Left kidney (tissue), 2 donors: ENCODE data around the gene EID1. TPM values are rescaled to one million over a fixed set of nuclear protein-coding genes. Genes with fewer than 3 reads are reported as not detected.
A peak's percentile ranks its signal among the peaks of the same experiment; 100 is the strongest.

Experiments used
- DNase-seq: peaks from one replicate; pipeline ENCODE4 v3.0.0-alpha.2; 2013
- polyA plus RNA-seq: library from polyadenylated mRNA; unstranded; fragments of 120-200 nt; gene quantifications from one replicate; pipeline ENCODE4 v1.2.1, GENCODE V29; 2013; ENCODE audit not compliant: insufficient read length

The EID1 gene
- polyA plus RNA-seq, 1 donor: 279 TPM

DNA sequence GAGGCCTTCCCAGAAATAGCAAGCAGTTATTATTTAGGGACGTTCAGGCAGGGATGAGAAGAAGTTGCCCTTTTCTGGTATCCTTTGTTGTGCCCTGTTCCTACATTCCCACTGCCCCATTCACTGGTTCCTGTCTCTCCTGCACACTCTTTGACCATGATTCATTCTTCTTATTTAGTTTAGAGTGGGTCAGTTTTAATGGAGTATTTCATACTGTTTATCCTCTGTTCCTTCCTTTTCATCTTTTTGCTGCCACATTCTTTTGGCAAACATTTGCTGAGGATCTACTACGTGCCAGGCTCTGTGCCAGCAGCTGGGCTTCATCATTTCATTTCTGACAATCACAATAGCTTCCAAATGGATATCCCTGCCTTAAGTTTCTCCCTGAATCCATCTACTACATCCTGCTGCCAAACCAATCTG lies 11.8 kb upstream of the EID1 start:
- no peak for DNase-seq

DNA sequence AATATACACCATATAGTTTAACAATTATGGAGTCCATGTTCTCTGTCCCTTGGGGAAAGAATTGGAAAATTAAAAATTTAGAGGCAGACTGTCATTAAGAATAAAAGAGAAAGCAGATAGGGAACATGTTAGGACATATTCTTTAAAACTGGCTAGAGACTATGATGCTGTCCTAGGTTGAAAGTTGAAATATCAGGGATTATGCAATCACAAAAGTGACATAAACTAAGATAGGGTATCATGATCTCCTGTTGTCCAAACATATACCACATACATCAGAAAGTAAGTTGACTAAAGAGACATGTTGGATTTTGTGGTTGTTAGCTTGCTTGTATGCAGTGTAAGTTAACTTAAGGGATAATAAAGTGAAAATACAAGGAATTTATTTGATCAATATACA lies 9.9 kb upstream of the EID1 start:
- DNase-seq: no peak

DNA sequence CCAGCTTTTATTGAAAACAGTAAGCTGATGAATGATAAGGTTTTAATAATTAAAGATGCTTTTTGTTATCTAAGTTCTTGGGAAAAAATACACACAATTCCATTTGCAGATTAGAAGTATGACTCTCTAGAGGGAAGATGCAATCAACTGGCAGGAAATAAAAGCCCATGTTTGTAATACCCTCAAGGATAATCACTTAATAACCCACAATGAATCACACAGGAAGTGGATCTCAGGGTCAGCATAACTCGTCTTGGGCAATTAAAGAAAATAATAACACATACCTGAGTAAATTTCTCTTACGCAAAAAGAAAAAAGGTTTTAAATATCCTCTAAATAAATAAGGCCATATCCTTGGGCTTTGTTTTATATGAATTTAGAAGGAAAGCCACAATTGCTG lies 9.4 kb upstream of the EID1 start:
- DNase-seq: no peak

DNA sequence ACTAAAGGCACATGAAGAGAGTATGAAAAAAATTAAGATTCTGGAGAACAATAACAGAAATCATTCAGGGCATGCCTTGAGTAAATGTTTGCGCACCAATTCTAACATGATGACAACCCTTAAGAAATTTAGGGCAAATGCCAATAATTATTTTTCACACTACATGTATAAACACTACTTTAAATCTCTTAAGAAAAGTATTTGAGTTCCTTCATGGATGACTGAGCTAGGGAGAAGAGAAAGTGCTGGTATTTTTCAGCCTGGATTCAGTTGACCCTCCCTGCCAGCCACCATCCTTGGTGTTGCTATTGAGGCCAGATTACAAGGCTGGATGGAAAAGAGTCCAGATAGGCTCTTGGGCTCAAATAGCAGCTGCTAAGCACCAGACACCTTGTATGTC lies 8.0 kb upstream of the EID1 start:
- DNase-seq: no peak

DNA sequence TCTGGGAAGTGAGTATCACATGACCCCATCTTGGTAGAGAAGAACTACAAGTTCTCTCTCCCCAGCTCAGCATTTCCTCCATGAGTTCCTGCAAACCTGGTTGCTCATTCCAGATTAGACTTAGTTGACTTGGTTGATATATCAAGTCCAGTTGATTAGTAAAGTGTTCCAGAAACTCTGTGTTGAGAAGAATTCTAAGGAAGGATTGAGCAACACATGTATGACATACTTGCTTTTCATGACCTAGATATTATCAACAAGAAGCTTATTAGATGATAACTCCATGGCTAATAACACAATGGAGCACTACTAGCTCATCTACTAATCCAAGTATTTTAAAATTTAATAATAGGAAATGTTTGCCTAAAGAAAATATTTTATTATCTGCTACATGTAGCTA lies 6.4 kb upstream of the EID1 start:
- DNase-seq: no peak

DNA sequence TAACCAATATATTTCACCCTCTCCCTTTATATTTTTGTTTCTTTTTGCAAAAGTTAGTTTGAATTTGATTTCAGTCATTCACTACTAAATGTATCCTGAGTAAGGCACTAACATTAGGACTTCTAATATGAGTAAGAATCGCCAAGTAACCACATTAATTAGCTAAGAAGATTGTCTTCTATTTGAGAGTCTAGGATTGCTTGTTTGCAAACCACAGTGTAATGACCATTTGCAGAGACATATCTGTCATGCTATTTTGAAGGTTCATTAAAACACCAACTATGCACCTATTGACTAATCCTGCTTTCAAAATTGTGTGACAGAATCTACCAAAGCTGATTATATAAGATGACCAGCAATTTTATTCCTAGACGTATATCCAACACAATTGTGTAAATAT lies 5.3 kb upstream of the EID1 start:
- DNase-seq: no peak

DNA sequence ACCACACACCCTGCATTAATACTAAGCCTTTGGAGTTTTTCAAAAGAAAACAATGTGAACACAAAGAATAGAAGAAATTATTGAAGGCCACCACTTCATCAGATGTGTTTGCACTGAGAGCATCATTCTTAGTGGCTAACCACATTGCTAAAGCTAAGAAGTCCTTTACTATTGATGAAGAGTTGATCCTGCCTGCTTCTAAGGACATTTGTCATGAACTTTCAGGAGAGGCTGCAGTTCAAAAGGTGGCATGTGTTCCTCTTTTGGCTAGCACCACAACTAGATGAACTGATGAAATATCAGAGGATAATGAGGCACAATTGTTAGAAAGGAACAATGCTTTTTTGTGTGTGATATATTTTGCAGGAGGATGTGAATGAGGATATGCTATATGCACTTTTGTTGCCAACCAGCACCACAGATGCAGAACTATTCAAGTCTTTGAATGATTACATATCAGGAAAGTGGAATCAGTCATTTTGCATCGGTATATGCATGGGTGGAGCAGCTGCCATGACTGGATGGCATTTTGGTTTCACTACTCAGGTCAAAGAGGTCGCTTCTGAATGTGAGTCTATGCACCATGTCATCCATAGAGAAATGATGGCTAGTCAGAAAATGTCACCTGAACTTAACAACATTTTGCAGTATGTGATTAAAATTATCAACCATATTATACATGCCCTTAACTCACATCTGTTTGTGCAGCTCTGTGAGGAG lies 2.5 kb upstream of the EID1 start:
- no peak for DNase-seq

DNA sequence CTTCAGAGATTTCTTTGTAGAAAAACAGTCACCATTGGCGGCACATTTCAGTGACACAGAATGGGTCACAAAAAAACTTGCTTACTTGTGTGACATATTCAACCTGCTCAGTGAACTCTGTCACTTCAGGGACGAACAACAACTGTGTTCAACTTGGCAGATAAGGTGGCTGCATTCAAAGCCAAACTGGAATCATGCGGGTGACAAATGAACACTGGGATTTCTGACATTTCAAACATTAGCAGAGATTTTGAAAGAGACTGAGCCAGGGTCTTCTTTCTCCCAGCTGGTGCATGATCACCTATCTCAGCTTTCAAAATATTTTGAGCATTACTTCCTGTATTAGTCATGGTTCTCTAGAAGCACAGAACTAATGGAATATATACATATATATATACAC lies 1.9 kb upstream of the EID1 start:
- DNase-seq: no peak

DNA sequence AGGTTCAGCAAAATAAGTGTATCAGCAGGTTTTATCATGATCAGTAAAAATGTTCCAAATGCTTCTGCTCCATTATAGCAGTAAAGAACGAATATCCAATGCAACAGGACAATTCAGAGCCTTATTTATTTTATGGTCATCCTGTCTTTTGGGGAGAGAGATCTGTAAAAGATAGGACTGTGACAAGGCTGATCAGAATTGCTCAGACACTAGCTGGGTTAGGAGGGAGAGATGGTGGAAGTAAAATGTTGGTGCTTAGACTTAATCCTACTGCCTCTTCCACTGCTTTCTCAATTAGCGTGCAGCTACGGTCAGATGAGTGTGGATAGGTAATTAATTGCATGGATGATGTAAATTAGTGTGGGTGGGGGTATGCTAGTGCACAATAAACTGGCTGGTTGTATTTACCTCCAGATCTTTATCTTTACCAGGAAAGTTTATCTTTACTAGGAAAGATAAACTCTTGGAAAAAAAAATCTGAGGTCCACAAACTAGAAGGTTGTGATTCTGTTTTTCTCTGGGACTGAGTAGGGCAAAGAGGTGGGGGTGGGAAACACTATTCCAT lies 2.2 kb downstream of the EID1 start:
- DNase-seq: no peak

DNA sequence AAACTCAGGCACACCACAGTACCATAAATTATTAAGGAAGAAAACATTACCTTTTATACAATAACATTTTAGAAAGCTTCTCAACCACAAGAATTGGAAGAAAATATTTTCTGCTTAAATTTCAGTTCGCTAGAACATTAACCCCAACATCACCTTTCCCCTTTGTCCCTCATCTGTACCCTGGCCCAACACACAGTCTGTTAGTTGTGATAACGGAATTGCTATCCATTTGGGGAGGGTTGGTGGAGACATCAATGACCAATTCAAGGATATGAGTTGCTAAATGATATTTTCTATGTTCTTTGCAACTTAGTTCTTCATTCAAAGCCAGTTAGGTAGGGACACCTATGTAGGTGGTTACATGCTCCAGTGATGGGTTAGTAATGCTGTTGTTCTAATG lies 5.8 kb downstream of the EID1 start:
- DNase-seq: no peak

DNA sequence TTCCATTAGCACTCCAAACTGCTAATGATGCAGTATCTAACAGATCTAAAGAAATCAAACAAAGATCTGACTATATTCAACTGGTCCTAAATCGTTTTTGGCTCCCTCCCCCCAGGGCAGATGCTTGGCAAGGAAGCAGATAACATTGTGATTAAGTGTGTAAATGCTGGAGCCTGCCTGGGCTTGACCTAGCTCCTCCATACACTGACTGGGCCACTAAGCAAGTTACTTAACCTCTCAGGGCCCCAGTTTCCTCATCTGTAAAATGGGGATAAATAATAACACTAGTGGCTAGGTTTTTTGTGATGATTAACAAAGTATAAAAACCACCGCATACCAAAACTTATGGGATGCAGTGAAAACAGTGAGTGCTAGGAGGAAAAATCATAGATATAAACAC lies 9.2 kb downstream of the EID1 start:
- DNase-seq: no peak

DNA sequence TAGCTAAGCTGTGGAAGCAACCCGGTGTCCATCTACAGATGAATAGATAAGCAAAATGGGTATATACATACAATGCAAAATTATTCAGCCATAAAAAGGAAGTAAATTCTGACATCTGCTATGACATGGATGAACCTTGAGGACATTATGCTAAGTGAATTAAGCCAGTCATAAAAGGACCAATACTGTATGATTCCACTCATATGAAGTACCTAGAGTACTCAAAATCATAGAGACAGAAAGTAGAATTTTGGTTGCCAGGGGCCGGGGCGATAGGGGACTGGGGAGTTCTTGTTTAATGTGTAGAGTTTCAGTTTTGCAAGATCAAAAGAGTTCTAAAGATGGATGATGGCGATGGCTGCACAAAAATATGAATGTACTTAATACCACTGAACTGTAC lies 10.3 kb downstream of the EID1 start:
- DNase-seq: no peak

DNA sequence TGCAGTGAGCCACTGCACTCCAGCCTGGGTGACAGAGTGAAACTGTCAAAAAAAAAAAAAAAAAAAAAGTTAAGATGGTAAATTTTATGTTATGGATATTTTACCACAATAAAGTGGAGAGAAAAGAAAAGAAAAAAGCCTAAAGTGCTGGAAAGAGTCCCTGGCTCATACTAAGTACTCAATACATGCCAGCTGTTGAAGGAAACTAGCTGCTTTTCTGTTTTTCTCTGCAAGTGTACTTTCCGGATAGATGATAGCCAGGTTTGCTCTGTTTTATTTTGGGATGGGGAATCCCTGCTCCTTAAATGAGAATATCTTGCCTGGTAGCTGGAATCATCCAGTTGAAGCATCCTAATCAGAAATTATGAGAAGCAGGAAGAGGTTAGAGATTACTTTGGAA lies 10.9 kb downstream of the EID1 start:
- DNase-seq: no peak

DNA sequence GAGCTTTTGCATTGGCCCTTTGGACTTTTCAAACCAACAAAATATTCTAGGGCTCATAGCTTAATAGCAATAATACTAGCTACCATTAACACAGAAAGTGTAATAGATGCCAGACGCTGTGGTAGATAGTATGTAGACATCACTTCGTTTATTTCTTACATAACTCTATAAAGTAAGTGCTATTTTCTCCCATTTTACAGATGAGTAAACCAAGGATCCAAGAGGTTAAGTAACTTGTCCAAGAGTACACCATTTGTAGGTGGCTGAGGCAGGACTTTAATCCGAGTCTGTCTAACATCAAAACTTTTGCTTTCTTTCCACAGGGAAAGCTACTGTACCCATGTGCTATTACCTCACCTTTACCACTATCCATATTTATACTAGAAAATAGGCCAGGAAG lies 12.0 kb downstream of the EID1 start:
- no peak for DNase-seq

DNA sequence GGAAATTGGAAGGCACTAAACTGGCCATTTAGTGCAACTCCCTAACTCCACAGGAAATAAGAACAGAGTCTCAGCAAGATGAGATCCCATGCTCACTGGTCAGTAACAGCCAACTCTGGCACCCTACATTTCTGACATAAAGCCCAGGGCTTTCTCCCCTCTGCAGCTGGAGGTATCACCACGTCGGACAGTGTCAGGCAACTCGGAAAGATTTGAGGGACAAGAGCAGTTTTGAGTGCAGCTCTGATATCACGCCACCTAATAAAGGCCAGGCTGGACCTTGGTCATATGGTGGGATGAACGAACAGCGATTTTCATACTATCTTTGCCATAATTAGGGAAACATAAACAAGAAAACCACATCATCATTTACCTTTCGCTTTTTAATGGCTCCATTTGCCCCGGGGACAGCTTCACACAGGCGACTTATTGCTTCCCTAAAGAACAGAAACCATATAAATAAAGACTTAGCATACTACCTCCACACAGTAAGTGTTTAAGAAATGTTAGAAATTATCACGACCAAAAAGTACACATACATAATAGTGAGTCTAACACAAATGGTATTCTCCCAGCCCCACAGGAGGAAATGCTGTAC lies 12.5 kb downstream of the EID1 start:
- DNase-seq: no peak

DNA sequence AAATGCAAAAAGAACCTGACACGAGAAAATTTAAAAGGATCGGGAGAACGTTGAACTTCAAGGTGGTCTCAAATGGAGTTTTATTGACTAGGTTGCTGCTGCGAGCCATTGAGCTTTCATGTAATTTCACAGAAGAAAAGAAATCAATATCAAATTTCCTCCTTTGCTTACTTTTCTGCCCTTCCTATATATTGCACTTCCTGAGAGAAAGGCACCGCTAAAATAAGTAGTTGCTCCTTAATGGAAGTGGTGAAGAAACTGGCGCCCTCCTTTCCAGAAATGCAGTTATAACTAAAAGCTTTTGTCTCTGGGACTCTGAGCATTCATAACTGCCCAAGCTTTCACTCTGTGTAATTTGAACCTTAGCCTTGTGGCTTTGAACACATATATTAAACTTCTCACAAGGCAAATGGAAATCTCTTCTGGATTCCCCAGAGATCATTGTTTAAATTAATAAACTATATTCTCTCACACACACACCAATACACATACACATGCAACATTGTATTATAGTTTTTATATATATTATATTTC lies 13.4 kb downstream of the EID1 start:
- DNase-seq: peak; percentile 28

DNA sequence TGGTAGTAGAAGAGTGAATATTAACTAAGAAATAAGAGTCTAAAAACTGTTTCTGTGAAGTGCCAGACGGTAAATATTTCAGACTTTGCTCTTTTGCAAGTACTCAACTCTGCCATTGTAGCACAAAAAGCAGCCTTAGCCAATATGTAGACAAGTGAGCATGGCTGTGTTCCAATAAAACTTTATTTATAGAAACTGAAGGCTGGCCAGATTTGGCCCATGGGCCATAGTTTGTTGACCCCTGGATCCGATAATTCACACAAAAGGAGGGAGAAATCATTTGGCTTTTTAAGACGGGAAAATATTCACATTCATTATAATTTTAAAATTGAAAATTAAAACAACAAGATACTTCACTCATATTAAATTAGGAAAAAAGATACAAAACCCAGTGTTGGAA lies 15.4 kb downstream of the EID1 start:
- DNase-seq: no peak

DNA sequence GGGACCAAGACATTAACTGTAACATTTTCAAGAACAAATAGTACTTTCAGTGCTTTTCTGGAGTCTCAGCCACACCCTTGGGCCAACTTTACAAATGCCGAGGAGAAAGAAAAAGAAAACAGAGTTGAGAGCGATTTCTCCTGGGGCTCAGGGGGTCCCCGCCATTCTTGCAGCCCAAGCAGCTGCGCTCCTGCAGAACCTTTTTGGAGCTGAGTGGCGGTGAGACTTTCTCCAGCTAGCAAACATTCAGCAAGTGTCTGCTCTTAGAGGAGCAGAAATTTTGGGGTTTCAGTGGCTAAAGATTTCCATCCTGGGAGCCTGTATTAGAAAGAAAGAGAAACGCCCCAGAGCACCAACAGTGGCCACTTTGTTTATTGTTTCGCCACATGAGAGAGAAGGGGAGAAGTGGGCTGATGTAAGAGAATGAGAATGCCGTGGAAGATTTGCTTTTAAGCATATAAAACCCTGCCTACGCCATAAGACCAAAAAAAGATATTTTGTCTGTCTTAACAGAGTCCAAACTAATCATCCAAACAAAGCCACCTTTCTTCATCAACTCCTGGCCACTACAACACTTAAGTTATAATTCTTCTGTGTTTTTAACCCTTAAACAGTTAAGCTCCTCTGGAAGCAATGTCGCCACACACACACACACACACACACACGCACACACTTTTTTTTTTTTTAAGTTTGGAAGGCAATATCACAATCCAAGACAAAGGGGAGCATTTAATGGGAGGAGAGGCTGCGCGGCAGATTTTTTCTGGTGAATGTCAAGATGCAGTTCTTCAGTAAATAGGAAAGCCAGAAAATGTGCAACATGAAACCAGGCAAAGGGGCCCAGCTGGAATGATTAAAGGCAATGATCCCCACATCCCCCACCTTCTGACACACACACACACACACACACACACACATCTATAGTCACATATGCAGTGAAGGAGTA lies 19.2 kb downstream of the EID1 start:
- DNase-seq: peak; percentile 85

DNA sequence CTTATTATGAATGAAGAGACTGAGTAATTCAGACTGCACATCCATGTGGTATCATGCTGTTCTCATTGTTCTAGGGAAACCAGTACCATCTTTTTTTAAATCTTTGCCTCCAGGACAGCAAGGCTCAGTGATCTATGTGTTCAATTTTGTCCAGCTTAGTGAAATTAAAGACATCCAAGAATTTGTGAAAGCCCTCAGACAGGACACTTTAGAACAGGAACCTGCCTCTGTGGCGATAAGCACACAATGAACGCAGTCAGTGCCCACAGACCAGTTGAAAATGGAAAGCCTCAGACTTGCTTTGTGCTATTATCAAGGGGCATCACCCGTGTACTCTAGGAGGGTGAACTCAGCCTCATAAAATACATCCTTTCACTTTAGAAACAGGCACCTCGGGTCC lies 20.1 kb downstream of the EID1 start:
- no peak for DNase-seq

DNA sequence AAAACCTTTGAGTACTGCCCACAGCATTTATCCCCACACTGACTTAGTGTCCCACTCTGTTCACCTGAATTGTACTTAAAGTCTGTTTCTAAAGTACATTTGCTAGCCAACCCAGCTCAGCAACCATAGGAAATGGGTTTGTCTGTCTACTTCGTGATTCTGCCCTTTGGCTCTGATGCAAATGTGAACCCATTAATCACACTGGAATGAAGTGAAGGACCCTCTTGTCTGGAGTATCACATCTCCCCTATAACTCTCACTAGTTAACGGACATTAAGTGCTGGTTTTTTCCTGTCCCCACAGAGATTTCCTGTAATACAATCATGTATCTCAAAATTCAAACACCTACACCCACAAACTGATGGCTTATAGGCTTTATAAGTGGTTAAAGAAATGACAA lies 20.5 kb downstream of the EID1 start:
- peak; percentile 42 for DNase-seq

DNA sequence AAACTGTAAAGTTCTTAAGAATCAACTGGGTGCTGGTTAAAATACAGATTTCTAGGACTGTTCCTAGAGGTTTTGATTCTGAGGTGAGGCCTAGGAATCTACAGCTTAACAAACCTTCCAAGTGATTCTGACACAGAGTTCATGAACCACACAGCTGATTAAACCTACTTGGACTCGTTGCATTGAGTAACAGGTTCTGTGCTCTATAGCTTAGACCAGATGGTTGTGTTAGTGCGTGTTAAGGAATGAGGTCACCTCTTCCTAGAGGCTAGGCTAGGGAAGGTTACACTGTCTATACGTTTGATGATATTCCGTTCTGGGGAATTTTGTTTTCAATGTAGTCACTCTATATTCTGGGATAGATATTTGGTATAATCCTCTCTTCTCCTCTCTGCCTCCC lies 21.9 kb downstream of the EID1 start:
- no peak for DNase-seq

DNA sequence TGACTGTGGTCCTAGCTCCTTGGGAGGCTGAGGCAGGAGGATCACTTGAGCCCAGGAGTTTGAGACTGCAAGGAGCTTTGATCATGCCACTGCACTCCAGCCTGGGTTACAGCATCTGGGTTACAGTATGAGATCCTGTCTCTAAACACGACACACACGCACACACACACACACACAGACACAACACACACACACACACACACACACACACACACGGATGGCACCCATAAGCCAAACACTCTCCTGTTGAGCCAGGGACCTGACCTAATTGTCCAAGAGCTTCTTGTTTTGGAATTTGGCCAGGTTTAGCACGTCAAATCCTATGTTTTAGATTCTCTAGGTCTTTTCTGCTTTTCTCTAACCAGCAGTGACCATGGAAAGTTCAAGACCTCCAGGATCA lies 26.8 kb downstream of the EID1 start:
- no peak for DNase-seq

DNA sequence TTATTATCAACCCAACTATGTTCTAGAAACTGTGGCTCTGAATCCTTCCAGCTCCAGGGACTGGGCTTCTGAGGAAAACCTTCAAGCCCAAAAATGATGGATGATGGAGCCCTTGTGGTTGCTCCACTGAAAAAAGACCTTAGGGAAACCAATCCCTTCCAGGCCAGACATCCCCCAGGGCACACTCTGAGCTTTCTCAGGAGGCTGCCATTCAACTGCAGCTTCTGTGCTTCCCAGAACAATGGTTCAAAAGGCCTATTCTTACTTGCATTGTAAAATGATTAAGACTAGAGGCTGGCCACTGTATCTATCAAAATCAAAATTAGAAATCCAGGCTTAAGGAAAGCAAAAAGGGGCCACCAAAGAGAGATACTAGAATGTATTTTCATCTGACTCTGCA lies 27.3 kb downstream of the EID1 start:
- no peak for DNase-seq
